AG09319 (cell line): Measurements from ENCODE around the gene DCC.

Experiments
- DNase-seq: peaks from one replicate; pipeline ENCODE4 v3.0.0-alpha.2; 2010; ENCODE audit warnings: low read depth; ENCODE audit errors: extremely low read depth
- TF ChIP-seq, protein P1 (sequence below): IDR thresholded peaks from 2 replicates; pipeline ENCODE4 v1.5.1; 2011; ENCODE audit warnings: low read depth, mild to moderate bottlenecking, inconsistent platforms, low read length, moderate library complexity

DCC gene

DNA sequence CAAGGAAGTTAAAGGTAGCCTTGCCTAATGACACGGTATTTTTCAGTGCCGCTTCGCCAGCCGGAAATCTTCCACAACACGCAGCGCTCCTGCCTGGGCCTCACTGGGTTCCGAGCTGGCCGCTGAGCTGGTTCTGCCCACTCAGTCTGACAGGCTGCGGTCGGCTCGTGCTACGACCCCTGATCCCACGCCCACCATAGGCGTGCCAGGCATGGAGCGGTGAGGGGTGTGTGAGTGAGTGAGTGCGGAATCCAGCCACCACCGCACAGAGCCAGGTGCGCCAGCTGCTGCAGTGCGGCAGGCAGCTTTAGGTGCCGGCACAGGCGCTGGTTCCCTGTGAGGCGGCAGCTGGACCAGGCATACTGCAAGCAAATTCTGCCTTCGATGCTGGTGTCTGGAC lies 407.9 kb downstream of the DCC start:
- TF ChIP-seq, protein P1, sequence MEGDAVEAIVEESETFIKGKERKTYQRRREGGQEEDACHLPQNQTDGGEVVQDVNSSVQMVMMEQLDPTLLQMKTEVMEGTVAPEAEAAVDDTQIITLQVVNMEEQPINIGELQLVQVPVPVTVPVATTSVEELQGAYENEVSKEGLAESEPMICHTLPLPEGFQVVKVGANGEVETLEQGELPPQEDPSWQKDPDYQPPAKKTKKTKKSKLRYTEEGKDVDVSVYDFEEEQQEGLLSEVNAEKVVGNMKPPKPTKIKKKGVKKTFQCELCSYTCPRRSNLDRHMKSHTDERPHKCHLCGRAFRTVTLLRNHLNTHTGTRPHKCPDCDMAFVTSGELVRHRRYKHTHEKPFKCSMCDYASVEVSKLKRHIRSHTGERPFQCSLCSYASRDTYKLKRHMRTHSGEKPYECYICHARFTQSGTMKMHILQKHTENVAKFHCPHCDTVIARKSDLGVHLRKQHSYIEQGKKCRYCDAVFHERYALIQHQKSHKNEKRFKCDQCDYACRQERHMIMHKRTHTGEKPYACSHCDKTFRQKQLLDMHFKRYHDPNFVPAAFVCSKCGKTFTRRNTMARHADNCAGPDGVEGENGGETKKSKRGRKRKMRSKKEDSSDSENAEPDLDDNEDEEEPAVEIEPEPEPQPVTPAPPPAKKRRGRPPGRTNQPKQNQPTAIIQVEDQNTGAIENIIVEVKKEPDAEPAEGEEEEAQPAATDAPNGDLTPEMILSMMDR: no peak
- DNase-seq: no peak

GRCh38 chr18:52748343-52748742 lies 408.3 kb downstream of the DCC start:
- DNase-seq: no peak
- TF ChIP-seq, protein P1: no peak

GRCh38 chr18:52749542-52749941 lies 409.5 kb downstream of the DCC start:
- no peak for DNase-seq
- TF ChIP-seq, protein P1: no peak

- DNase-seq: no peak
- TF ChIP-seq, protein P1: no peak
Observed at GRCh38 chr18:52750995-52751394, 411.0 kb downstream of the DCC start.

- no peak for DNase-seq
- TF ChIP-seq, protein P1: no peak
Observed at GRCh38 chr18:52764316-52764715, 424.3 kb downstream of the DCC start.

DNA sequence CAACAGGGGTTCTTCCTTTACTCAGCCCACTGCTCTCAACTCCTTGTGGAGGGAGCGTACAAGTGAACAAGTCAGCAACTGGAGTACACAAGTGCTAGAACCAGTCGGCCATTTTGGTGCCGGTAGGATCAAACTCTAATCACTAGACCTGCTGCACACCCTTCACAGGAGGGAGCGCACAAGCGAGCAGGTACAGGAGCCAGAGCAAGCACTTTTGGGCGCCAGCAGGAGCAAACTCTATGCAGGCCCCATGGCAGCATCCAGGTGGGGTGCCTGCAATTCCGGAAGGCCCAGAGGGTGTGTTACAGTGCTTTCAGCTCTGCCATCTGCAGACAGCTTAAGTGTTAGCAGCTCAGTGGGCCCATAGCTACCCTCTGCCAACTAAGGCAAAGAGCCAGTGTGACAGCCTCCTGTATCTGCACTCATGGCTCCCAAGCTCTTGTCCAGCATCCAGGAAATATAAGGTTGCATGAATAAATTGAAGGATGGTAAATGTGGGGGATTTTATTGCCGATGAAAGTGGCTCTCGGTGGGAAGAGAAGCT lies 426.1 kb downstream of the DCC start:
- no peak for DNase-seq

DNA sequence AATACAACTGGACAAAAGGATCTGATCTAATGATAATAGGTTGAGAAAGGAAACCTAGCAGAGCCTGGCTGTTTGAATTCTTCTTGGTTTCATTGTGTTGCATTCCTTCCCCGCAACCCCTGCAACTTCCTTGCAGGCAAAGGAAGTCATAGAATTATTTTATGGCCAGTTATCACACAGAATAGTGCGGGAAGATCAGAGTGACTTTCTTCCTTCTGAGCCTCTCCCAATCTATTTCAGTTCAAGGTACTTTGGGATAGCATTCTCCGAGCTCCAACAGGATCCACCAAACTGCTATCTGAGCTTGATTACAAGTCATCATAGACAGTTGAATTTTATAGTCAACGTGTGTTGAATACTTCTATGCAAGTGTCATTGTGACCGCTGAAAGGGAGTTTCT lies 441.1 kb downstream of the DCC start:
- TF ChIP-seq, protein P1: no peak
- no peak for DNase-seq

More for the DNA sequence above, 426.1 kb downstream of the DCC start:
- TF ChIP-seq, protein P1: no peak
